Measurements from ENCODE around the gene TTC33.

Gene TTC33

DNA sequence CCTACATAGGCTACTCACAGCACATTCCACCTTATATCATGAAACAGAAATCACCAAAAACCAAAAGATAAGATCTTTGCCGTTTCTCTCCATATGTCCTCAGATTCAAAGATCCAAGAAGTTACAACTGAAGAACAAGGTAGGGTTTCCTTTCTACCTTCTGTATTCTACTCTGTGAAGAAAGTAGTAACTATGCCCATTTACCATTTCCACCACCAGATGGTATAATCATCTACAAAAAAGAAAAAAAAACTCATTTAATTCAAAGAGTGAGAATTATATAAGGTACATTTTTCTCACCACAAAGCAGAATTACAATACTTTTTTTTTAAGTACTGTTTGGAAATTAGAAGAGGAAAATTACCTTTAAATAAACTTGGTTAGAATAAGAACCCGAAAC, 248.7 kb downstream of the TTC33 start:
- no peak for TF ChIP-seq FOXM1 (IDR thresholded peaks at IDR 0.05; ENCODE audit: borderline replicate concordance, low read depth)
- TF ChIP-seq, protein P1, sequence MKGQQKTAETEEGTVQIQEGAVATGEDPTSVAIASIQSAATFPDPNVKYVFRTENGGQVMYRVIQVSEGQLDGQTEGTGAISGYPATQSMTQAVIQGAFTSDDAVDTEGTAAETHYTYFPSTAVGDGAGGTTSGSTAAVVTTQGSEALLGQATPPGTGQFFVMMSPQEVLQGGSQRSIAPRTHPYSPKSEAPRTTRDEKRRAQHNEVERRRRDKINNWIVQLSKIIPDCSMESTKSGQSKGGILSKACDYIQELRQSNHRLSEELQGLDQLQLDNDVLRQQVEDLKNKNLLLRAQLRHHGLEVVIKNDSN (IDR thresholded peaks at IDR 0.05), result no peak
- TF ChIP-seq TAF1 (IDR thresholded peaks at IDR 0.05; ENCODE audit: low read depth), result no peak
- no peak for TF ChIP-seq YY1 (IDR thresholded peaks at IDR 0.05; ENCODE audit: low read depth)
- TF ChIP-seq RAD21 (IDR thresholded peaks at IDR 0.05; ENCODE audit: low read depth), result no peak
- TF ChIP-seq, protein P2, sequence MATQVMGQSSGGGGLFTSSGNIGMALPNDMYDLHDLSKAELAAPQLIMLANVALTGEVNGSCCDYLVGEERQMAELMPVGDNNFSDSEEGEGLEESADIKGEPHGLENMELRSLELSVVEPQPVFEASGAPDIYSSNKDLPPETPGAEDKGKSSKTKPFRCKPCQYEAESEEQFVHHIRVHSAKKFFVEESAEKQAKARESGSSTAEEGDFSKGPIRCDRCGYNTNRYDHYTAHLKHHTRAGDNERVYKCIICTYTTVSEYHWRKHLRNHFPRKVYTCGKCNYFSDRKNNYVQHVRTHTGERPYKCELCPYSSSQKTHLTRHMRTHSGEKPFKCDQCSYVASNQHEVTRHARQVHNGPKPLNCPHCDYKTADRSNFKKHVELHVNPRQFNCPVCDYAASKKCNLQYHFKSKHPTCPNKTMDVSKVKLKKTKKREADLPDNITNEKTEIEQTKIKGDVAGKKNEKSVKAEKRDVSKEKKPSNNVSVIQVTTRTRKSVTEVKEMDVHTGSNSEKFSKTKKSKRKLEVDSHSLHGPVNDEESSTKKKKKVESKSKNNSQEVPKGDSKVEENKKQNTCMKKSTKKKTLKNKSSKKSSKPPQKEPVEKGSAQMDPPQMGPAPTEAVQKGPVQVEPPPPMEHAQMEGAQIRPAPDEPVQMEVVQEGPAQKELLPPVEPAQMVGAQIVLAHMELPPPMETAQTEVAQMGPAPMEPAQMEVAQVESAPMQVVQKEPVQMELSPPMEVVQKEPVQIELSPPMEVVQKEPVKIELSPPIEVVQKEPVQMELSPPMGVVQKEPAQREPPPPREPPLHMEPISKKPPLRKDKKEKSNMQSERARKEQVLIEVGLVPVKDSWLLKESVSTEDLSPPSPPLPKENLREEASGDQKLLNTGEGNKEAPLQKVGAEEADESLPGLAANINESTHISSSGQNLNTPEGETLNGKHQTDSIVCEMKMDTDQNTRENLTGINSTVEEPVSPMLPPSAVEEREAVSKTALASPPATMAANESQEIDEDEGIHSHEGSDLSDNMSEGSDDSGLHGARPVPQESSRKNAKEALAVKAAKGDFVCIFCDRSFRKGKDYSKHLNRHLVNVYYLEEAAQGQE (IDR thresholded peaks at IDR 0.05; ENCODE audit: low read depth), result no peak
- TF ChIP-seq EGR1 (IDR thresholded peaks at IDR 0.05), result no peak
- TF ChIP-seq ZBTB7A (IDR thresholded peaks at IDR 0.05; ENCODE audit: low read depth), result no peak
- TF ChIP-seq TEAD4 (IDR thresholded peaks at IDR 0.05), result no peak

GRCh38 chr5:40505031-40505430, 250.7 kb downstream of the TTC33 start:
- no peak for TF ChIP-seq RAD21 (IDR thresholded peaks at IDR 0.05; ENCODE audit: low read depth)
- TF ChIP-seq, protein P2 (IDR thresholded peaks at IDR 0.05; ENCODE audit: low read depth), result no peak

DNA sequence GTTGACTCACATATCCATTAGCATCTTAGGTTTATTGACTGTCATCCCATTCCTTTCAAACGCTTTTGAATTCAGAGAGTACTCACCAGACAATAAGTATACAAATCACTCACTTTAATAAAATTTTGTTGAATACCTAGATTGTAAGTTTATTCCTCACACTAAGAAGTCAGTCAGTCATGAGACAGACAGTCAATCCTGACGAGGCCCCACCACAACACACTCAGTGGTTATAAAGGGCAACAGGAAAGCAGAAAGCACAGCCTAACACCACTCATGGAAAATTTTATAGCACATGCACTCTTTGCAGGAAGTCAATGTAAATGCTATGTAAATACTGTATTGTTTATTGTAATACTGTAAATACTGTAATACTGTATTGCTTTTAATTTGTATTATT, 252.3 kb downstream of the TTC33 start:
- TF ChIP-seq TCF12 (IDR thresholded peaks at IDR 0.05; ENCODE audit: low read depth) (no peak), MAX (IDR thresholded peaks at IDR 0.05) (no peak), EGR1 (IDR thresholded peaks at IDR 0.05) (no peak), YY1 (IDR thresholded peaks at IDR 0.05; ENCODE audit: low read depth) (no peak), CEBPB (IDR thresholded peaks at IDR 0.05) (no peak), RAD21 (IDR thresholded peaks at IDR 0.05; ENCODE audit: low read depth) (no peak), NFIC (IDR thresholded peaks at IDR 0.05) (no peak), EP300 (IDR thresholded peaks at IDR 0.05; ENCODE audit: borderline replicate concordance) (no peak), FOXM1 (IDR thresholded peaks at IDR 0.05; ENCODE audit: borderline replicate concordance, low read depth) (no peak), CREB1 (IDR thresholded peaks at IDR 0.05; ENCODE audit: low read depth) (no peak), ZBTB7A (IDR thresholded peaks at IDR 0.05; ENCODE audit: low read depth) (no peak), TAF1 (IDR thresholded peaks at IDR 0.05; ENCODE audit: low read depth) (no peak), TEAD4 (IDR thresholded peaks at IDR 0.05) (no peak)
- TF ChIP-seq, protein P1 (IDR thresholded peaks at IDR 0.05), result no peak
- TF ChIP-seq, protein P2 (IDR thresholded peaks at IDR 0.05; ENCODE audit: low read depth), result no peak

GRCh38 chr5:40502736-40503135, 253.0 kb downstream of the TTC33 start:
- TF ChIP-seq CREB1 (IDR thresholded peaks at IDR 0.05; ENCODE audit: low read depth) (no peak), NFIC (IDR thresholded peaks at IDR 0.05) (no peak), TAF1 (IDR thresholded peaks at IDR 0.05; ENCODE audit: low read depth) (no peak), ZBTB7A (IDR thresholded peaks at IDR 0.05; ENCODE audit: low read depth) (no peak)

DNA sequence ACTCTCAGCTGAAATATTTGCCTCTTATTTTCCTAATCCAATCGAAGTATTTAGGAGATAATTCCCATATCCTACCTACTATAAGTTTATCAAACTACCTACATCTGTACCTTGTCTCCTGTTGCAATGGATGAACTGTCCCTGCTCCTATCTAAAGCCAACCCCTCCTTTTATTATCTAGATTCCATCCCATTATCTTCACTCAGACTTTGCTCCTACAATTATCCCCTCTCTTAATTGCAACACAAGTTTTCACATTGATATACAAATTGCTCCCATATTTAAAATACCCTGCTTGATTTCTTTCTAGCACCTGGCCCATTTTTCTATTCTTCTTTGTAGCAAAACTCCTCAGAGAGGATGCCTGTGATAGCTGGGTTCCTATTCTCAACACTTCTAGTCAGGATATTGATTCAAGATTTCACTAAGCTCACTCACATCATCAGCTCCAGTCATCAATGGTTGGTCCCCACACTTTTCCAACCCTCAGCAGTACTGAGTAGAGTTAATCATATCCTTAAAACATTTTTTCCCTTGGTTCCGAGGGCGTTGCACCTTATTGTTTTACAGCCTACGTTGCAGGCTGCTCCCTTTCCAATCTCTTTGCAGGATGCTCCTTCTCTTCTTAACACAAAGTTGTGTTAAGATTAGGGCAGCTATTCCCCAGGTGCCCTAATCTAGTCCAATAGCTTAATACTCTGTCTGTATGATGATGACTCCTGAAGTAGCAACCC, 253.9 kb downstream of the TTC33 start:
- TF ChIP-seq, protein P1 (IDR thresholded peaks at IDR 0.05), result no peak
- TF ChIP-seq, protein P2 (IDR thresholded peaks at IDR 0.05; ENCODE audit: low read depth), result no peak
- TF ChIP-seq CREB1 (IDR thresholded peaks at IDR 0.05; ENCODE audit: low read depth), result no peak
- TF ChIP-seq TCF12 (IDR thresholded peaks at IDR 0.05; ENCODE audit: low read depth), result no peak
- TF ChIP-seq YY1 (IDR thresholded peaks at IDR 0.05; ENCODE audit: low read depth), result no peak
- TF ChIP-seq NFIC (IDR thresholded peaks at IDR 0.05), result no peak
- no peak for TF ChIP-seq EGR1 (IDR thresholded peaks at IDR 0.05)
- TF ChIP-seq TEAD4 (IDR thresholded peaks at IDR 0.05), result no peak
